Measurements from ENCODE around the gene FBXL17. TPM values are rescaled to one million over a fixed set of nuclear protein-coding genes. Genes with fewer than 3 reads are reported as not detected.

FBXL17 gene
- polyA plus RNA-seq, 3 donors from 2014 or later: 2.8 to 8.5 (median 5.6) TPM

- H3K27ac Mint-ChIP-seq: no peak overlapping the region
- no peaks in the 10 kb centered on the region for H3K9me3 Mint-ChIP-seq
- no peaks in the 10 kb centered on the region for H3K27me3 Mint-ChIP-seq (ENCODE audit: low read depth in 3 of 3)
- no peak for DNase-seq
- no peak overlapping the region for H3K4me3 Mint-ChIP-seq
- H3K36me3 Mint-ChIP-seq: peaks cover 5 to 9% (median 6%) of the 10 kb centered on the region in 3 donors
- peaks cover 9 to 19% of the 10 kb centered on the region in 2 donors for H3K4me1 Mint-ChIP-seq
These were observed 238.3 kb downstream of the FBXL17 start for GRCh38 chr5:108143581-108143980.

GRCh38 chr5:108141676-108142075, 240.2 kb downstream of the FBXL17 start:
- Mint-ChIP-seq H3K27me3 (ENCODE audit: low read depth in 3 of 3) (no peaks in the 10 kb centered on the region), H3K9me3 (no peaks in the 10 kb centered on the region), H3K36me3 (peaks cover 4 to 6% (median 5%) of the 10 kb centered on the region in 3 donors), H3K4me3 (no peak overlapping the region), H3K4me1 (peaks cover 9 to 16% of the 10 kb centered on the region in 2 donors), H3K27ac (no peak overlapping the region)
- no peak for DNase-seq

- H3K27me3 Mint-ChIP-seq (ENCODE audit: low read depth in 3 of 3): no peaks in the 10 kb centered on the region
- H3K4me3 Mint-ChIP-seq: no peak overlapping the region
- no peaks in the 10 kb centered on the region for H3K36me3 Mint-ChIP-seq
- H3K4me1 Mint-ChIP-seq: no peaks in the 10 kb centered on the region
- no peak for DNase-seq
- H3K27ac Mint-ChIP-seq: no peak overlapping the region
- H3K9me3 Mint-ChIP-seq: no peaks in the 10 kb centered on the region
These were observed 245.4 kb downstream of the FBXL17 start for GRCh38 chr5:108136493-108136892.

GRCh38 chr5:108129129-108129528, 252.8 kb downstream of the FBXL17 start:
- Mint-ChIP-seq H3K4me3 (no peak overlapping the region), H3K36me3 (peaks cover 0 to 3% (median 0%) of the 10 kb centered on the region in 3 donors), H3K4me1 (no peaks in the 10 kb centered on the region), H3K27me3 (ENCODE audit: low read depth in 3 of 3) (no peaks in the 10 kb centered on the region), H3K27ac (no peak overlapping the region), H3K9me3 (no peaks in the 10 kb centered on the region)
- DNase-seq: no peak

GRCh38 chr5:108125771-108126511, 256.0 kb downstream of the FBXL17 start:
- no peak overlapping the region for H3K4me3 Mint-ChIP-seq
- no peak for DNase-seq
- H3K27ac Mint-ChIP-seq: no peak overlapping the region
- H3K36me3 Mint-ChIP-seq: peaks cover 0 to 3% (median 3%) of the 10 kb centered on the region in 3 donors
- no peaks in the 10 kb centered on the region for H3K4me1 Mint-ChIP-seq
- H3K27me3 Mint-ChIP-seq (ENCODE audit: low read depth in 3 of 3): no peaks in the 10 kb centered on the region
- H3K9me3 Mint-ChIP-seq: no peaks in the 10 kb centered on the region

- Mint-ChIP-seq H3K4me1 (no peaks in the 10 kb centered on the region), H3K27ac (no peak overlapping the region), H3K27me3 (ENCODE audit: low read depth in 3 of 3) (no peaks in the 10 kb centered on the region), H3K9me3 (no peaks in the 10 kb centered on the region), H3K36me3 (peaks cover 0 to 7% (median 3%) of the 10 kb centered on the region in 3 donors), H3K4me3 (no peak overlapping the region)
- DNase-seq: no peak
These were observed 257.3 kb downstream of the FBXL17 start for GRCh38 chr5:108124596-108124995.

- H3K4me1 Mint-ChIP-seq: no peaks in the 10 kb centered on the region
- H3K36me3 Mint-ChIP-seq: peaks cover 0 to 10% (median 0%) of the 10 kb centered on the region in 3 donors
- DNase-seq: no peak
- no peak overlapping the region for H3K4me3 Mint-ChIP-seq
- no peaks in the 10 kb centered on the region for H3K9me3 Mint-ChIP-seq
- no peaks in the 10 kb centered on the region for H3K27me3 Mint-ChIP-seq (ENCODE audit: low read depth in 3 of 3)
- H3K27ac Mint-ChIP-seq: no peak overlapping the region
These were observed 259.2 kb downstream of the FBXL17 start for GRCh38 chr5:108122702-108123101.

GRCh38 chr5:108118813-108119514, 262.9 kb downstream of the FBXL17 start:
- Mint-ChIP-seq H3K36me3 (peaks cover 5 to 10% (median 8%) of the 10 kb centered on the region in 3 donors), H3K27ac (no peak overlapping the region), H3K4me3 (no peak overlapping the region), H3K4me1 (no peaks in the 10 kb centered on the region), H3K27me3 (ENCODE audit: low read depth in 3 of 3) (no peaks in the 10 kb centered on the region), H3K9me3 (no peaks in the 10 kb centered on the region)
- DNase-seq: no peak

GRCh38 chr5:108115673-108116072, 266.2 kb downstream of the FBXL17 start:
- H3K4me3 Mint-ChIP-seq: no peak overlapping the region
- no peak for DNase-seq
- no peak overlapping the region for H3K27ac Mint-ChIP-seq
- peaks cover 8 to 25% (median 11%) of the 10 kb centered on the region in 3 donors for H3K36me3 Mint-ChIP-seq
- peaks cover 0 to 4% (median 1%) of the 10 kb centered on the region in 6 donors for H3K9me3 Mint-ChIP-seq
- H3K4me1 Mint-ChIP-seq: no peaks in the 10 kb centered on the region
- H3K27me3 Mint-ChIP-seq (ENCODE audit: low read depth in 3 of 3): no peaks in the 10 kb centered on the region

GRCh38 chr5:108113950-108114349, 267.9 kb downstream of the FBXL17 start:
- Mint-ChIP-seq H3K4me3 (no peak overlapping the region), H3K27ac (no peak overlapping the region), H3K4me1 (peaks cover 0 to 2% of the 10 kb centered on the region in 2 donors), H3K36me3 (peaks cover 3 to 25% (median 11%) of the 10 kb centered on the region in 3 donors), H3K27me3 (ENCODE audit: low read depth in 3 of 3) (no peaks in the 10 kb centered on the region), H3K9me3 (peaks cover 0 to 4% (median 1%) of the 10 kb centered on the region in 6 donors)
- DNase-seq: no peak

GRCh38 chr5:108111736-108112135, 270.2 kb downstream of the FBXL17 start:
- Mint-ChIP-seq H3K36me3 (peaks cover 7 to 30% (median 18%) of the 10 kb centered on the region in 3 donors), H3K4me3 (no peak overlapping the region), H3K4me1 (peaks cover 0 to 2% of the 10 kb centered on the region in 2 donors), H3K9me3 (peaks cover 0 to 4% (median 1%) of the 10 kb centered on the region in 6 donors), H3K27ac (no peak overlapping the region), H3K27me3 (ENCODE audit: low read depth in 3 of 3) (no peaks in the 10 kb centered on the region)
- DNase-seq: no peak

GRCh38 chr5:108109059-108109458, 272.8 kb downstream of the FBXL17 start:
- Mint-ChIP-seq H3K9me3 (peaks cover 0 to 4% (median 1%) of the 10 kb centered on the region in 6 donors), H3K27ac (no peak overlapping the region), H3K4me1 (peaks cover 0 to 2% of the 10 kb centered on the region in 2 donors), H3K36me3 (peaks cover 16 to 30% (median 28%) of the 10 kb centered on the region in 3 donors), H3K27me3 (ENCODE audit: low read depth in 3 of 3) (no peaks in the 10 kb centered on the region), H3K4me3 (no peak overlapping the region)
- DNase-seq: no peak

- Mint-ChIP-seq H3K27ac (no peak overlapping the region), H3K36me3 (peaks cover 11 to 23% (median 16%) of the 10 kb centered on the region in 3 donors), H3K9me3 (no peaks in the 10 kb centered on the region), H3K4me1 (peaks cover 0 to 2% of the 10 kb centered on the region in 2 donors), H3K27me3 (ENCODE audit: low read depth in 3 of 3) (no peaks in the 10 kb centered on the region), H3K4me3 (no peak overlapping the region)
- DNase-seq: no peak
These were observed 277.4 kb downstream of the FBXL17 start for GRCh38 chr5:108104448-108104847.

GRCh38 chr5:108102463-108102862, 279.4 kb downstream of the FBXL17 start:
- Mint-ChIP-seq H3K27me3 (ENCODE audit: low read depth in 3 of 3) (no peaks in the 10 kb centered on the region), H3K27ac (no peak overlapping the region), H3K4me1 (no peaks in the 10 kb centered on the region), H3K9me3 (no peaks in the 10 kb centered on the region), H3K36me3 (peaks cover 6 to 20% (median 8%) of the 10 kb centered on the region in 3 donors), H3K4me3 (no peak overlapping the region)
- DNase-seq: no peak

Data from immature natural killer cell (primary cell).